GM19240 (cell line): ENCODE data around the gene ZMYND12.

Experiments
- DNase-seq: peaks from one replicate; pipeline ENCODE4 v3.0.0; 2011; ENCODE audit warnings: low spot score; ENCODE audit not compliant: insufficient read length

Gene ZMYND12

GRCh38 chr1:42442662-42443061 is 13.2 kb downstream of the ZMYND12 start:
- no peak for DNase-seq

GRCh38 chr1:42439940-42440339 is 15.9 kb downstream of the ZMYND12 start:
- no peak for DNase-seq

GRCh38 chr1:42434340-42434739 is 21.5 kb downstream of the ZMYND12 start:
- DNase-seq, result no peak

- DNase-seq, result no peak
Observed at GRCh38 chr1:42433369-42433768, 22.5 kb downstream of the ZMYND12 start.

GRCh38 chr1:42432714-42433113 is 23.1 kb downstream of the ZMYND12 start:
- no peak for DNase-seq

GRCh38 chr1:42431514-42431913 is 24.3 kb downstream of the ZMYND12 start:
- DNase-seq, result no peak

GRCh38 chr1:42430286-42431135 is 25.3 kb downstream of the ZMYND12 start:
- DNase-seq, result no peak

GRCh38 chr1:42429603-42430002 is 26.2 kb downstream of the ZMYND12 start:
- no peak for DNase-seq

- DNase-seq, result no peak
Observed at GRCh38 chr1:42427240-42427639, 28.6 kb downstream of the ZMYND12 start.

- DNase-seq, result no peak
Observed at GRCh38 chr1:42424201-42424600, 31.6 kb downstream of the ZMYND12 start.

- DNase-seq, result no peak
Observed at GRCh38 chr1:42423681-42424080, 32.1 kb downstream of the ZMYND12 start.

- DNase-seq, result no peak
Observed at GRCh38 chr1:42422737-42423136, 33.1 kb downstream of the ZMYND12 start.

GRCh38 chr1:42420911-42421585 is 34.8 kb downstream of the ZMYND12 start:
- DNase-seq, result no peak

GRCh38 chr1:42420121-42420520 is 35.7 kb downstream of the ZMYND12 start:
- DNase-seq, result no peak

GRCh38 chr1:42419126-42419821 is 36.5 kb downstream of the ZMYND12 start:
- DNase-seq, result no peak

GRCh38 chr1:42418516-42418915 is 37.3 kb downstream of the ZMYND12 start:
- DNase-seq, result no peak

GRCh38 chr1:42417166-42417565 is 38.7 kb downstream of the ZMYND12 start:
- DNase-seq, result no peak

- DNase-seq, result no peak
Observed at GRCh38 chr1:42414551-42415496, 41.0 kb downstream of the ZMYND12 start.

- no peak for DNase-seq
Observed at GRCh38 chr1:42403880-42404400, 51.9 kb downstream of the ZMYND12 start.

GRCh38 chr1:42399315-42400100 is 56.3 kb downstream of the ZMYND12 start:
- DNase-seq, result no peak
